HG02943 (cell line): Measurements from ENCODE around the gene DHPS.
"Not testable (repeated sequence)": the region's sequence is repeated elsewhere in the genome, so short reads cannot be mapped to it uniquely, and the experiment has no call there.

Source experiments
- ATAC-seq: cut with Tn5 transposase; IDR thresholded peaks from one replicate; pipeline ENCODE4 v1.9.1; 2021; ENCODE audit warnings: mild to moderate bottlenecking, low read depth, moderate library complexity; ENCODE audit not compliant: unreplicated experiment

DHPS gene

DNA sequence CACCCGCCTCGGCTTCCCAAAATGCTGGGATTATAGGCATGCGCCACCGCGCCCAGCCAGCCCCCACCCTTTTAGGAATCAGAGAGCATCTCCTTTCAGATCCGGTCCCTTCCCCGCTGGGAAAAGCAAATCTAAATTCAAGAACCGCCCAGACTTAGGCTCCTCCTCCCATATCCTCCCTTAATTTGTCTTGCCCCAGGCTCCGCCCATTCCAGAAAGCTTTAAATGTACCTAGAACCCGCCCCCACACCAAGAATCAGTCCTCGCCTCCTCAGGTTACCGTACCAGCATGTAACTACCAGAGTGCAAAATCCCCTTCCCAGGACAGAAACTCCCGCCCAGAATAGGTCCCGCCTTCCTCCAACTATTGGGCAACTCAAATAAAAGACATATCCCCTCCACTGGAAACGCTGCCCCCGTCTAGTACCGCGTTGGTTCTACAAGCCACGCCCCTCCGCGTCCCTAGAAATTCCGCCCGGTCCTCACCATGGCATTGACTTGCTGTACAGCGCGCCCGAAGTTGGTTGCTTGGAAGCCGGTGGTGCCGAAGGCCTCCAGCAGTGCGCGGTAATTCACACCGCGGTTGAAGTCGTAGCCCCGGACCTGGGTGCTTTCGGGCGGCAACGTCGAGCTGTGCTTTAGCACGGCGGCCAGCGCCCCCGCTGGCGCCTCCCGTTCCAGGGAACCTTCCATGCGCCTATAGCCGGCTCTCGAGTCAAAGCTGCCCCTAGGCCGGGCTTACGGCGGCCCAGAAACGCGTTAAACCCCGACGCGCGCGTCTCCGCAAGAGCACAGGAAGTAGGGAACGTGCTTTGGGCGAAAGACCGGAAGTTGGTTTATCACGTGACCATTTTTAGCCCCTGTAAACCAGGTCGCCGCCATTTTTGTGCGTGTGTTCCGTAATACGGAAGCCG is at the start of gene DHPS:
DHPS (minus strand) TSS at position 807 of the 914 bp plus-strand sequence; CDS start at position 693, 114 bp downstream.
- ATAC-seq, result peak; percentile 66

DNA sequence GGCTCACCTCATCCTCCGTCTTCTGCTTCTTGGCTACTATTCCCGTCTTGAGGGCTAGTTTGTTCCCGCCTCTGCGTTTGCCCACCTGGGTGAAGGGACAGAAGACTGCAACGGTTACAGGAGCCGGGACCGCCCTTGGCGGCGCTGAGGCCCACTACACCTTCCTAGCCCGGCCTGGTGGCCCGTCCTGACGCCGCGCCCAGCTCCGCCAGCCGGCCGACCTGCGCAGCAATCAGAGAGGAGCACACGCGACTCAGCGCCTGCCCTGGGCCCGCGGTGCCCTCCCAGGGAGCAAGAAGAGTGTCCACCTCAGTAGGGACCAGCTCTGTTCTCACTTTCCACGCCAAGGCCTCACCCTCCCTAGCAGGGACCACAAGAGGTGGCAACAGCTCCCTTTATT is 49.7 kb upstream of the DHPS start:
- ATAC-seq, result no peak

DNA sequence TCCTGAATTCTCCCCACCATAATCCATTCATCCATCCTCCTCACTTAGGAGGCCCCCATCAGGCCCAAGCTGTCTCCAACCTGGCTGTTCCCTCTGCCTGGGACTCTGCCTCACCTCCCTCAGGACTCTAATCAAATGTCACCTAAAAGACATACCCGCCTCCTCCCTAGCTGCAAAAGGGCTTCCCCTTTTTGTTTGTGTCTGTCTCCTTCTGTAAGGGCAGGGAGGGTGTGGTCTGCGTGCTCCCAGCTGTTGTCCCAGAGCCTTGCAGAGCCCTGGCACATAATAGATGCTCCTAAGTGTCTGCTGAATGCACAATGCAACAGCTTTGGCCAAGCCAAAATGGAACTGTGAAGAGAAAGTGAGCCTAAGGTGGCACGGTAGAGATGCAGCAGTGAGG is 48.4 kb upstream of the DHPS start:
- no peak for ATAC-seq

DNA sequence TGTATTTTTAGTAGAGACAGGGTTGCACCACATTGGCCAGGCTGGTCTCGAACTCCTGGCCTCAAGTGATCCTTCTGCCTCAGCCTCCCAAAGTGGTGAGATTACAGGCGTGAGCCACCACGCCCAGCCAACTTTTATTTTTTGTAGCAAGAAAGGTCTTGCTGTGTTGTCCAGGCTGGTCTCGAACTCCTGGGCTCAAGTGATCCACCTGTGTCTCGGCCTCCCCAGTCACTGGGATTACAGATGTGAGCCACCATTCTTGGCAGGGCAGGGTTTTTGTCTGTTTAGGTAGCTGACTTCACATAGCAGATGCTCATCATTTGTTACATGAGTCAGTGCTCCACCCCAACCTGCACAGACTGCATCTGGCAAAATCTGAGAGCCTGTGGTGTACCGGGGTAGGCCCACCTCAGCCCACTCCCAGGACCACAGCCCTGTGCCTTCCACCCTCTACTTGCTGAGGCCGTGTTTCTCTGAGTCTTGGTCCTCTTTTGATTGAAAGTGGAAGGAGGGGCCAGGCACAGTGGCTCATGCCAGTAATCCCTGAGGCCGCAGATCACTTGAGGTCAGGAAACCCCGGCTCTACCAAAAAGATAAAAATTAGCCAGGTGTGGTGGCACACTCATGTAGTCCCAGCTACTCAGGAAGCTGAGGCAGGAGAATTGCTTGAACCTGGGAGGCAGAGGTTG is 46.2 kb upstream of the DHPS start:
- ATAC-seq, result no peak

DNA sequence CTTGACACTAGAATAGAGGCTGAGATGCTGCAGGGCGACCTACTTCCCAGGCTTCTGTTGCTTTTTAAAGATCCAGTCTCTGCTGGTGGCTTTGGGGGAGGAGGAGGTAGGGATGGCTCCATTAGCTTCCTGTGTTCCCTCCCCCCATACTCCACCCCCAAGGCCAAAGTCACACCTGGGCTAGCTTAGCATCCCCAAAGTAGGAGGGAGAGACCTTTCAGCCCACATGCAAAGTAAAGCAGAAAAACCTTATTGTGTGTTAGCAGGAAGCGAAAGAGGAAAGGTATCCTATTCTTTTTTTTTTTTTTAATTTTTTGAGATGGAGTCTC is 45.3 kb upstream of the DHPS start:
- ATAC-seq, result no peak

DNA sequence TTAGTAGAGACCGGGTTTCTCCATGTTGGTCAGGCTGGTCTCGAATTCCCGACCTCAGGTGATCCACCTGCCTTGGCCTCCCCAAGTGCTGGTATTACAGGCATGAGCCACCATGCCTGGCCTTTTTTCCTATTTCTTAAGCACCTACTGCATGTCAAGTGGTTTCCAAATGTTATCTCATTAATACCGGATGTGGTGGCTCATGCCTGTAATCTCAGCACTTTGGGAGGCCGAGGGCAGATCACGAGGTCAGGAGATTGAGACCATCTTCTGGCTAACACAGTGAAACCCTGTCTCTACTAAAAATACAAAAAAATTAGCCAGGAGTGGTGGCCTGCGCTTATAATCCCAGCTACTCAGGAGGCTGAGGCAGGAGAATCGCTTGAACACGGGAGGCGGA is 43.9 kb upstream of the DHPS start:
- not testable (repeated sequence) for ATAC-seq

- no peak for ATAC-seq
Measured at GRCh38 chr19:12723641-12724426, 42.2 kb upstream of the DHPS start, which contains the start of gene TNPO2. TNPO2 (minus strand) TSS chr19:12723932; CDS start chr19:12720977, 2,955 bp downstream.

DNA sequence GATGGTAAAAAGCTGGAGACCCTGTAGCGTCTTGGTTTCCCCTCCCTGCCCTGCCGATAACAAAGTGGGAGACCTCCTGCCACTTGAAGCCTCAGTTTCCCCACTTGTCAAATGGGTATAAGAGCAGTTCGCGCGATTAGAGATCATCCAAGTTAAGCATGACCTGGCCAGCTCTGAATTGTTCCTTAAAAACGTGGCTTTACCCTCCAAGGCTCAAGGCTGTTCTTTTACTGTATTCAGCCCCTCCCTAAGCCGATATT is 41.6 kb upstream of the DHPS start:
- ATAC-seq, result no peak

DNA sequence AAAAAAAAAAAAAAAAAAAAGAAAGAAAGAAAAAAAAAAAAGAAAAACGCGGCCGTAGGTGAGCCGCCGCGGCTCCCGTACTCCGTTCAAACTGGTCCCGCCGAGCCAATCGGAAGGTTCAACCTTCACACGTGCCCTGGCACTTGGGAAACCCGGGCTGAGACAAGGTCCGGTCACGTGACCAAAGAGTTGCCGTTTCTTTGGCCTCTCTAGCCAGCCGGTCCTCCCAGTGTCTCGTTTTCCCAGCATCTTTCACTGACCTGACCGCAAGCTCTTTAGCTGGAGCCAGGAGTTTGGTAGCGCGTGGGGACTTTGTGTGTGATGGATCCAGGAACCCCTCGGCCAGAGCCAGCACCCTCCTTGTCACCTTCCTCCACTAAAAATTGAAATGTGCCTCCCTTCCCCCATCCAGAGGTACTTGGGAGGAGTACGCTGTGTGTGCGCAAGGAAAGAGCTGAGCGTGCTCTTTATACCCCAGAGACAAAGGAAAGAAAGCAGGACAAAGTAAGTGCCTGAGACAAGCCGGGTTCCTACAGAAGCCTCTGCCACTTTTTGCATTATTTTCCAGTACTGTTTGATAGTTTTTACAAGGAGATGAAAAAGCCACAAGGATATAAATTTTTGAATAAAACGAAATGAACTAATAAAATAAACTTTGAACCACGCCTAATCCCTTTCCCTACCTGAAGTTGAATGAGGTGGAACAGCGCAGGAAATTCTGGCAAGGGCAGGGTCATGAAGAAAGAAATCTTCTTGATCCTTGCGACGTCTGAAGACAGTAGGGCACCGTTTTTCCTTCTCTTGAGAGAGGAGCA is 41.1 kb upstream of the DHPS start:
- ATAC-seq, result peak; percentile 85

DNA sequence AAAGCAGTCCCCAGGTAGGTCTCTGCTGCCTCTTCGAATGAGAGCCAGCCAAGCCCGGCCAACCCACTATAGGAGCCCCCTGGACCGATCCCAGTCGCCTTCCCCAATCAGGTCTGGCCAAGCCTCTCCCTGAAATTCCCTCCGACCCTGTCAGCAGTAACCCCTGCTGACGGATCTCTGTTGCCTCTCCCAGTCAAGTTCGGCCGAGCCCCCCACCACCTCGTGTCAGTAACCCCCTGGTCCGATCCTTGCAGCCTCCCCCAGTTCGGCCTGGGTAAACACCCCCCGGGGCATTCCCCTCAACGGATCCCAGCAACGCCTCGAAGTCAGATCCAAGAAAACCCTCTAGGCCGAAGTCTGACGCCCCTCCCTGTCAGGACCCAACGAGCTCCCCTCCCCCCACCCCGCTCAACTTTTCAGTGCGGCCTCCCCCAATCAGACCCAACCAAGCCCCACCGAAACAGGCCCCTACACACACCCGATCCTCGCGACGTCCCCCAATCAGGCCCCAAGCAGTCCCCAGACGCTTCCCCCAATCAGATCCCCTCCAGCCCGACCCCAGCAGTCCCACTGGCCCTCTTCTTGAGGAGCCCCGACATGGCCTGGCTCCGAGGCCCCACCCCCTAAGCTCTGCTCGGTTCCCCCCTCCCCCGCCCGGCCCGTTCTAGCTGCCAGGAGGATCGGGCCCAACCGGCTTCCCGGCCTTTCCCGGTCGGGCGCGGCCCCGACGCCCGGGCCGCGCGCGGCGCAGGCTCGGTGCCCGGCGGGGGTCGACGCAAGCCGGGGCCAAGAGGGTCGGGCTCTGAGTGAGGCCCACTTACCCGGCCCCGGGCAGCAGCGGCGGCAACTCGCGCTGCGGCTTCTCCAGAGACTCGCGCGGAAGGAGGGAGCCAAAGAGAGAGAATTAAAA is 40.2 kb upstream of the DHPS start:
- ATAC-seq, result peak; percentile 17

DNA sequence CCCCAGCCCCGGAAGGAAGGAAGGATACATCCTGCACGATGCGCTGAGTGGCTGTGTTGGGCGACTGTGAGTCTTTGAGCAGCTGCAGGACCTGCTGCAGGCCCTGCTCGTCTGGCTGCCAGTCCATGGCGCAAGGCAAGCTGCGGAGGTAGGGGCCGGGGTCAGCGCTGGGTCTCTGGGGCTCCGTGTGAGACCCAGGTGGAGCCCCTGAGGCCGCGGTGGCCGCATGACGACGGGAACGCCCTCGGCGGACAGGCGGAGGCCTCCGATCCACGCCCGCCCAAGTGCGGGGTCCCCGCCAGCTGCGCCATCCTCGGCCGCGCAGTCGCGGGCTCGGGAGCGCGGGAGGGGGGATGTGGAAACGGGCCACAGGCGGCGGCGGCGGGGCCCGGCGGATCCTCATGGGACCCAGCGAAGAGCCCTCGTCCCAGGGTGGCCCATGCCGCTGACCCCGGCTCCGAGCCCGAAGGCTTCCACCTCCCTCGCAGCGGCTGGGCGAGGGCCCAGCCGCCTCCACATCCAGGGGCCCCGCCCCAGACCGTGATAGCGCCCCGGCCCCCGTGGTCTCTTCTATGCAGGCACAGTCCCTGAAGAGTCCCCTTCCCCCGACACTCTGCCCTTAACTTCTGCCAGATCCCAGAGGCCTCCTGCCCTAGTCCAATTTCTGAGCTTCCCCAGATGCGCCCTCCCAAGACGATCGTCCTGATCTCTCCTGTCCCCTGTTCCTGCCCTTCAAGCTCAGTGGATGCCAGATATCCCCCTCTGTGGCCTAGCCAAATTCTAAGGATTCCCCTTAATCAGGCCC is 39.4 kb upstream of the DHPS start:
- no peak for ATAC-seq

DNA sequence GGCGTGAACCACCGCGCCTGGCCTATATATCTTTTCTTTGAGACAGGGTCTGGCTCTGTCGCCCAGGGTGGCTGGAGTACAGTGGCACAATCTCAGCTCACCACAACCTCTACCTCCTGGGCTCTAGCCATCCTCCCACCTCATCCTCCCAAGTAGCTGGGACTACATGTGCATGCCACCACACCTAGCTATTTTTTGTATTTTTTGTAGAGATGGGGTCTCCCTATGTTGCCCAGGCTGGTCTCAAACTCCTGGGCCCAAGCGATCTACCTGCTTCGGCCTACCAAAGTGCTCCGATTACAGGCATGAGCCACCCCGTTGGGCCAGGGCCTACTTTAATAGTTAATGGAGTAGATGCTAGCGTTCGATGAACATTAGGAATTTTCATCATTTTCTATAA is 38.6 kb upstream of the DHPS start:
- ATAC-seq, result no peak

GRCh38 chr19:12715929-12716328 is 34.2 kb upstream of the DHPS start:
- no peak for ATAC-seq

- ATAC-seq, result no peak
Measured at GRCh38 chr19:12715102-12715501, 33.4 kb upstream of the DHPS start.

DNA sequence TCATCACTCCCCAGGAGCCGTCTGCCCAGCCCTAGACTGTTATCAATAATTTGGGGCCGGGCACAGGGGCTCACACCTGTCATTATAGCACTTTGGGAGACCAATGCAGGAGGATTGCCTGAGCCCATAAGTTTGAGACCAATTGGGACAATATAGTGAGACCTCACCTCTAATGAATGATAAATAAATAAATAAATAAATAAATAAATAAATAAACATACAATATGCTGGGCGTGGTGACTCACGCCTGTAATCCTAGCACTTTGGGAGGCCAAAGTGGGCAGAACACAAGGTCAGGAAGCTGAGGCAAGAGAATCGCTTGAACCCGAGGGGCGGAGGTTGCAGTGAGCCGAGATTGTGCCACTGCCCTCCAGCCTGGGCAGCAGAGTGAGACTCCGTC is 31.6 kb upstream of the DHPS start:
- not testable (repeated sequence) for ATAC-seq

- ATAC-seq, result not testable (repeated sequence)
Measured at GRCh38 chr19:12712077-12712476, 30.4 kb upstream of the DHPS start.

DNA sequence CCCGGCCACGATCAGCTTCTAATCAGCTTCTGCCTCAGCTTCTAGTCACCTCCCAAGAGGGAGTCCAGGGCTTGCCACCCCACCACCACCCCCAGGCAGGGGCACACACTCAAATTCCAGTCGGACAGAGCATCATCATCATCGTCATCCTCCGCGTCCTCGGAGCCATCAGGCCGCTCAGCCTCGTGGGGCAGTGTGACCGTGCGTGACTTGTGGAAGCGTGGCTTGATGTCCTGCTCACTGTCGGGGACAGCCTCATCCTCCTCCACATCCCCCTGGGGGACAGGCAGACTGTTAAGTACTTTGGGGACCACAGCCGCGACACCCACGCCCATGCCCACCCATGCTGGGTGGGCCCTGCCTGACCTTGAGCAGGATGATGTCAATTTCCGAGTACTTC is 29.5 kb upstream of the DHPS start:
- ATAC-seq, result no peak

DNA sequence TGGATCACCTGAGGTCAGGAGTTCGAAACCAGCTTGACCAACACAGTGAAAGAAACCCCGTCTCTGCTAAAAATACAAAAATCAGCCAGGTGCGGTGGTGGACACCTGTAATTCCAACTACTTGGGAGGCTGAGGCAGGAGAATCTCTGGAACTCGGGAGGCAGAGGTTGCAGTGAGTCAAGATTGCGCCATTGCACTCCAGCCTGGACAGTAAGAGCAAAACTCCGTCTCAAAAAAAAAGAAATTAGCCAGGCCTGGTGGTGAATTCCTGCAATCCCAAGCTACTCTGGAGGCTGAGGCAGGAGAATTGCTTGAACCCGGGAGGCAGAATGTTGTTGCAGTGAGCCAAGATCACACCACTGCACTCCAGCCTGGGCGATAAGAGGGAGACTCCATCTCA is 27.0 kb upstream of the DHPS start:
- ATAC-seq, result no peak

DNA sequence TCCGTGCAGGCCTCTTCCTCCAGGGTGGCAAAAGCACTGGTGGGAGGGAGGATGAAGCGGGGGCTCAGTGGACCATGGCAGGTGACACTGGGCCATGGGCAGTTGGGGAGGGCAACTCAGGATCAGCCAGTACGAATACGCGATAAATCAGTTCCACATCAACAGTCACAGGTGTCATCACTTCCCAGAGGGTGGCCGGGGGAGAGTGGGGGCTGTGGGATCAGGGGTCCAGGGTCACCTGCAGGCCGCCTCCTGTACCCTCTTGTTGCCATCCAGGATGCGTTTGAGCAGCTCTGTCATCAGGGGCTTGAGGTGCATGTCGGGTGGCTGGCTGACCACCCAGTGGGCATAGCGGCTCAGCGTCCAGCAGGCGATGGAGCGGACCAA is 24.6 kb upstream of the DHPS start:
- ATAC-seq, result no peak
